Suprapubic skin (tissue), 4 donors: ENCODE data around the gene MARK3. TPM values are rescaled to one million over a fixed set of nuclear protein-coding genes. Genes with fewer than 3 reads are reported as not detected.
A peak's percentile ranks its signal among the peaks of the same experiment; 100 is the strongest.

Experiments
- DNase-seq, 2 donors: peaks; one replicate each; pipeline ENCODE4 v3.0.0-alpha.2; 2019; ENCODE audit warnings: low spot score in 2 of 2
- H3K27ac ChIP-seq: fragments of 200-600 bp; sonication (generic); one replicate; pipeline ENCODE4 v1.5.1; 2019
- H3K27me3 ChIP-seq: fragments of 200-600 bp; sonication (generic); one replicate; pipeline ENCODE4 v1.5.1; 2019
- H3K36me3 ChIP-seq: fragments of 200-600 bp; sonication (generic); one replicate; pipeline ENCODE4 v1.5.1; 2019
- H3K4me1 ChIP-seq: fragments of 200-600 bp; sonication (generic); one replicate; pipeline ENCODE4 v1.5.1; 2019
- H3K4me3 ChIP-seq: fragments of 200-600 bp; sonication (generic); one replicate; pipeline ENCODE4 v1.5.1; 2019; ENCODE audit warnings: mild to moderate bottlenecking
- H3K9me3 ChIP-seq: fragments of 200-600 bp; sonication (generic); one replicate; pipeline ENCODE4 v1.5.1; 2019
- EP300 ChIP-seq: sonication (generic); formaldehyde crosslinking; IDR thresholded peaks from one replicate; pipeline ENCODE4 v1.6.1; 2017; ENCODE audit warnings: antibody characterized with exemption
- POLR2A ChIP-seq, 2 donors: fragments of 450-650 bp; IDR thresholded peaks; one replicate each; pipeline ENCODE4 v1.6.1; 2017; ENCODE audit warnings: antibody characterized with exemption in 2 of 2, mild to moderate bottlenecking in 2 of 2, moderate library complexity in 2 of 2
- POLR2AphosphoS5 ChIP-seq, 3 donors: sonication (generic); formaldehyde crosslinking; IDR thresholded peaks; one replicate each; pipeline ENCODE4 v1.6.1; 2017; ENCODE audit warnings: antibody characterized with exemption in 3 of 3
- WGBS: methylation state at CpG from one replicate; pipeline ENCODE4 v1.1.5; 2018; 5-methylcytosine and 5-hydroxymethylcytosine counted together
- total RNA-seq, 4 donors: library from RNA; depleted of rRNA; stranded (reverse); fragments of >200 nt; gene quantifications; one replicate each; pipeline ENCODE4 v1.1.0, GENCODE V29; 2016
- TF ChIP-seq, protein P1 (sequence below), 2 donors: fragments of 200-600 bp in 1 of 2; fragments of 450-650 bp in 1 of 2; sonication (generic) in 1 of 2; IDR thresholded peaks; one replicate each; pipeline ENCODE4 v1.5.1; 2016 to 2019; ENCODE audit warnings: antibody characterized with exemption in 2 of 2, mild to moderate bottlenecking in 1 of 2, moderate library complexity in 1 of 2

MARK3 gene
- total RNA-seq, 4 donors from 2014 or later = 44.6 to 95.2 (median 57.2) TPM

DNA sequence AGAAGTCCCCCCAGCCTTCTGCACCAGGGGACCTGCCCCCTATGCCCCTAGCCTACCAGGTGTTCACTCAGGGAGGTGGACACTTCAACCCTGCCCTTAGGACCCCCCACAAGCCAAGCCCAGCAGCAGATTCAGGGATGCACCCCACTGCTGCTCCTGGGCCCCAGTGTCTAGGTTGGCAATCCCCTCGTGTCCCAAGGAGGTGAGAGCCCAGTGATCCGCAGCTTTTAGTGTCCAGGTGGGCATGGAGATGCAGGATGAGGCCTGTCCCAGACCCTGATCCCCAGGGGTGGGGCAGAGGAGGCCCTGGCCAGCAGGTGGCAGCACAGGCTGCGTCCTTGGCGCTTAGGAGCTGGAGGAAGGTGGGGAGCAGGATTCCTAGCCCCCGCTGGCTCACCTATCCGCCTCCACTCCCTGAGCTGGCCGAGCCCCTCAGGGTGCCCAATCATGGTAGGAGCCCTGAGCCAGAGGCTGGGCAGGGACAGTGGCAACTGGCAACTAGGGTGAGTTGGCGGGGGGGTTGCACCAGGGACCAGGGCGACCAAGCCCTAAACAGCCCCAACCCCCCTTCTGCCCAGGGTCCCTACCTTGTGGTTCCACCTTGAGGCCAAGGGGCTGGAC lies 133.3 kb downstream of the MARK3 start:
- Histone ChIP-seq H3K4me1 (peaks cover 96% of the 10 kb centered on the region), H3K4me3 (no peak overlapping the region), H3K27ac (no peak overlapping the region), H3K27me3 (peaks cover 6% of the 10 kb centered on the region), H3K9me3 (no peaks in the 10 kb centered on the region), H3K36me3 (no peaks in the 10 kb centered on the region)
- peak in 1 of 2 donors; percentile 79 for DNase-seq
- no peak for TF ChIP-seq POLR2AphosphoS5 (IDR thresholded peaks at IDR 0.05)
- TF ChIP-seq, protein P1, sequence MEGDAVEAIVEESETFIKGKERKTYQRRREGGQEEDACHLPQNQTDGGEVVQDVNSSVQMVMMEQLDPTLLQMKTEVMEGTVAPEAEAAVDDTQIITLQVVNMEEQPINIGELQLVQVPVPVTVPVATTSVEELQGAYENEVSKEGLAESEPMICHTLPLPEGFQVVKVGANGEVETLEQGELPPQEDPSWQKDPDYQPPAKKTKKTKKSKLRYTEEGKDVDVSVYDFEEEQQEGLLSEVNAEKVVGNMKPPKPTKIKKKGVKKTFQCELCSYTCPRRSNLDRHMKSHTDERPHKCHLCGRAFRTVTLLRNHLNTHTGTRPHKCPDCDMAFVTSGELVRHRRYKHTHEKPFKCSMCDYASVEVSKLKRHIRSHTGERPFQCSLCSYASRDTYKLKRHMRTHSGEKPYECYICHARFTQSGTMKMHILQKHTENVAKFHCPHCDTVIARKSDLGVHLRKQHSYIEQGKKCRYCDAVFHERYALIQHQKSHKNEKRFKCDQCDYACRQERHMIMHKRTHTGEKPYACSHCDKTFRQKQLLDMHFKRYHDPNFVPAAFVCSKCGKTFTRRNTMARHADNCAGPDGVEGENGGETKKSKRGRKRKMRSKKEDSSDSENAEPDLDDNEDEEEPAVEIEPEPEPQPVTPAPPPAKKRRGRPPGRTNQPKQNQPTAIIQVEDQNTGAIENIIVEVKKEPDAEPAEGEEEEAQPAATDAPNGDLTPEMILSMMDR (IDR thresholded peaks at IDR 0.05) = peak; percentile 77 to 91
- WGBS = 44% methylated on average over 7 of the region's 9 CpGs

DNA sequence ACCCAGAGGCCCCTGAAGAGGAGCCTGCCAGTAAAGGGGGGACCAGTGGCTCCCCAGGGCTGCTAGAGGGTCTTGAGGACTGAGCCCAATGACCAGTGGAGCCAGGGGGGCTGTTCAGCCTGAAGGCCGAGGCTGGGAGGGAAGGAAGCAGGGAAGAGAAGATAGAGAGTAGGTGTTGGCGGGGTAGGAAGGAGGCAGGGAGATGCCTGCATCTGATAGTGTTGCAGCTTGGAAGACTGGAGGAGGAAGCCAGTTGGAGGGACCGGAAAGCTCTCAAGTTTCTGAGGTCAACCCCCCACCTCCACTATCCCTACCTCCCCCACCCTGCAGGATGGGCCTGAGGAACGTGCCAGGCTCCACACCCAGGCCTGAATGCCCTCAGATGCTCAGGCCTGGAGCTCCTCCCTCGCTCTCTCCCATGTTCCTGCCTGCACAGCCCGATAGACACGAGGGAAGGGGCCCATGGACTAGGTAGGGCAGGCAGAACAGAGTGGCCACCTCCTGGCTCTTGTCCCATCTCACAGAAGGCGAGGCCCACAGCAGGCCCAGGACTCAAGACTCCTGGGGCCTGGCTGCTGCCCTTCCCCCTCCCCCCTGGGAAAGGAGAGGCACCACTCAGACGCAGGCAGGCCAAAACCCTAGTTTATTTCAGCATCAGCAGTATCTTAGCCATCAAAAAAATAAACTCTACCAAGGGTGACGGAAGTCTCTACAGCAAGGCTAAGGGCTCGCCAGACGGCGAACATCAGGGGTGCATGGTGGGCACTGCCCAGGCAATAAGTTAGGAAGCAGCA lies 134.0 kb downstream of the MARK3 start:
- H3K27me3 ChIP-seq = peaks cover 6% of the 10 kb centered on the region
- no peaks in the 10 kb centered on the region for H3K9me3 ChIP-seq
- H3K4me3 ChIP-seq = no peak overlapping the region
- WGBS = 64% methylated on average over 7 of the region's 13 CpGs
- DNase-seq = peak in 1 of 2 donors; percentile 63
- H3K4me1 ChIP-seq = peaks cover 89% of the 10 kb centered on the region
- H3K27ac ChIP-seq = no peak overlapping the region
- no peaks in the 10 kb centered on the region for H3K36me3 ChIP-seq
- no peak for TF ChIP-seq POLR2AphosphoS5 (IDR thresholded peaks at IDR 0.05)
- no peak for TF ChIP-seq POLR2A (IDR thresholded peaks at IDR 0.05)
- no peak for TF ChIP-seq EP300
- TF ChIP-seq, protein P1 (IDR thresholded peaks at IDR 0.05) = no peak

DNA sequence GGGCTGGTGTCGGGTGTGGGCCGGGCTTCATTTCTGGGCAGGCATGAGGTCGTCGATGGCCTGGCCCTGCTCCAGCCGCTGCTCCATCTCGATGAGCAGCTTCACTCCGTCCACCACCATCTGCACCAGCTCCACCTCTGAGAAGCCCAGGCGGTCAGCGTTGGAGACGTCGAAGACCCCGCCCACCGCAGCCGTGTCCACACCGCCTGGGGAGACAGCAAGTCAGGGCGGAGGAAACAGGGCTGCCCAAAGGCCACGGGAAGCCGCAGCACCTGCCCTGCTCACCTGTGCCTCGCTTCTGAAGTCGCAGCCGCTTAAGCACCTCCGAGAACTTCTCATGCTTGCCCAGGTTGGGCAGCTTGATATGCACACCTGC lies 134.6 kb downstream of the MARK3 start:
- peaks cover 6% of the 10 kb centered on the region for H3K27me3 ChIP-seq
- 51% methylated on average over 22 of the region's 22 CpGs for WGBS
- H3K4me1 ChIP-seq = peaks cover 84% of the 10 kb centered on the region
- no peaks in the 10 kb centered on the region for H3K9me3 ChIP-seq
- H3K36me3 ChIP-seq = no peaks in the 10 kb centered on the region
- H3K27ac ChIP-seq = peak overlapping the region; percentile 8
- peak in 1 of 2 donors; percentile 78 for DNase-seq
- H3K4me3 ChIP-seq = no peak overlapping the region
- TF ChIP-seq EP300 = no peak
- TF ChIP-seq POLR2AphosphoS5 (IDR thresholded peaks at IDR 0.05) = no peak
- TF ChIP-seq, protein P1 (IDR thresholded peaks at IDR 0.05) = no peak
- TF ChIP-seq POLR2A (IDR thresholded peaks at IDR 0.05) = no peak

DNA sequence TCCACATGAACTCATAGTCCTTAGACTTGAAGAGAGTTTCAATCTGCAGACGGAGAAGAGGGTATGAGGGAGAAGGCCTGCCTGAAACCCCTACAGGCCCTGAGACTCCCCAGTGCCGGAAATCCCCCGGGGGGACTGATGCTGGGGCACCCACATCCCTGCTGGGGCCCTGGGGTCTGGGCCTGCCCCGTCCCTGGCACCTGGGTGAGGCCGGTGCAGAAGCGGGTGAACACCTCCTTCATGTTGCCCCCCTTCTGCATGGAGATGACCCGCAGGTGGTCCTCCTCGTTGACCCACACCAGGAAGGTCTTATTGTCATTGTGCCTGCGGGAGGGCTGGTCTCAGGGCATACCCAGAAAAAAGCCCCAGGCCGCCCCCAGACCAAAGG lies 135.0 kb downstream of the MARK3 start:
- 60% methylated on average over 3 of the region's 10 CpGs for WGBS
- Histone ChIP-seq H3K27ac (peak overlapping the region; percentile 8), H3K9me3 (no peaks in the 10 kb centered on the region), H3K4me1 (peaks cover 79% of the 10 kb centered on the region), H3K36me3 (no peaks in the 10 kb centered on the region), H3K4me3 (peak overlapping the region; percentile 65), H3K27me3 (peaks cover 6% of the 10 kb centered on the region)
- TF ChIP-seq POLR2A (IDR thresholded peaks at IDR 0.05) = no peak
- TF ChIP-seq EP300 = no peak
- no peak for DNase-seq

DNA sequence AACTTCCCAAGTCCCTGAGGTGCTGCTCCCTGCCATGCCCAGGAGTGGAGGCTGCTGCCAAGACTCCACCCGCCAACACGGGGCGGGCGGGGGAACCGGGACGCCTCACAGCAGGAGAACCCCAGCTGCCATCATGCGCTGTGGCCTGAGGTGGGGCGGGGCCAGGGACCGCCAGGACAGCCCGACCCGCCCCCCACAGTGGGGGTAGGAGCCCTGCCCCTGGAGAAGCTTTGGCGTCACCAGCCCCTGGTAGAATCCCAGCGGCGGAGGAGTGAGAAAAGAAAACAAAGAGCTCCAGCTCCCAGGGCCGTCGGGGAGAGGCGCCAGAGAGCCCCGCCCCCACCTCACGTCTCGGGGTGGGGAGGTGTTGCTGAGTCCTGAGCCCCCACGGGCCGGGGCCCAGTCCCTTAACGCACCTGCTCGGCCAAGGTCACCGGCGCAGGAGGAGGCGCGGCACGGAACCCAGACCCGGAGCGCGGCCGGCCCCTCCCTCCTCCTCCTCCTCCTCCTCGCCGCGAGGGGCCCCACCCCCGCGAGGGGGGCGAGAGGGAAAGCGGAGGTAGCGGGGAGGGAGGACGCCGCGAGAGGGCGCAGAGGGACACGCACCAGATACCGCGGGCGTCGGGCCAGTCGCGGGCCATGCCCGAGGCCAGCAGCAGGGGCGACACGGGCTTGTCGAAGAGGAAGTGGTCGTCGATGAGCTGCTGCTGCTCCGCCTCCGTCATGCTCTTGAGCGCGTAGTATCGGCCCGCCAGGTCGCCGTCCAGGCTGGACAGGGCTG lies 135.6 kb downstream of the MARK3 start:
- Histone ChIP-seq H3K36me3 (no peaks in the 10 kb centered on the region), H3K9me3 (no peaks in the 10 kb centered on the region), H3K4me3 (peak overlapping the region; percentile 65), H3K27me3 (peaks cover 6% of the 10 kb centered on the region), H3K4me1 (peaks cover 74% of the 10 kb centered on the region), H3K27ac (peak overlapping the region; percentile 86)
- no peak for TF ChIP-seq EP300
- TF ChIP-seq, protein P1 (IDR thresholded peaks at IDR 0.05) = peak; percentile 11 to 63
- peak in 1 of 3 donors; percentile 23 for TF ChIP-seq POLR2AphosphoS5 (IDR thresholded peaks at IDR 0.05)
- TF ChIP-seq POLR2A (IDR thresholded peaks at IDR 0.05) = no peak
- DNase-seq = peak; percentile 84 to 90
- WGBS = 1% methylated on average over 12 of the region's 66 CpGs
